ENCODE results near the gene SEPTIN14.
"Not testable (repeated sequence)": the region's sequence is repeated elsewhere in the genome, so short reads cannot be mapped to it uniquely, and the experiment has no call there.

Gene SEPTIN14

DNA sequence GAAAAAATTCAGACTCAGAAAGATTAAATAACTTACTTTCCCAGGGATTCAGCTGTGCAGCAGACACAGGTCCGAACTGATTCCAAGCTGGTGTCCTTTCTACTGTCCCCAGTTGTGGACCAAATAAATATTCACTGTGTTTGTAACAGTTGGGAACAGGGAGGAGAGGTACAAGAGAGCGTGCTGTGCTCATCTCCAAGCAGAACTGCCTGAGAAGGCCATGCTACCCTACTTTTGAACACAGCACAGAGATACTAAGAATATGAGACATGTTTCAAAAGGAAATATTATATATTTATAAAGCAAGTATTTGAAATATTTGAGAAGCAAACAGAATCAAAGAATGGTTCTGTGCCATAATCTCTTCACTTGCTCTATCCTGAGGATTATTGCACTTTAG is at the start of gene SEPTIN14:
SEPTIN14 (minus strand) TSS at position 101 of the 400 bp plus-strand sequence. CDS start 756 bp downstream, outside the sequence.
- not testable (repeated sequence) for DNase-seq (ENCODE audit: low spot score)

DNA sequence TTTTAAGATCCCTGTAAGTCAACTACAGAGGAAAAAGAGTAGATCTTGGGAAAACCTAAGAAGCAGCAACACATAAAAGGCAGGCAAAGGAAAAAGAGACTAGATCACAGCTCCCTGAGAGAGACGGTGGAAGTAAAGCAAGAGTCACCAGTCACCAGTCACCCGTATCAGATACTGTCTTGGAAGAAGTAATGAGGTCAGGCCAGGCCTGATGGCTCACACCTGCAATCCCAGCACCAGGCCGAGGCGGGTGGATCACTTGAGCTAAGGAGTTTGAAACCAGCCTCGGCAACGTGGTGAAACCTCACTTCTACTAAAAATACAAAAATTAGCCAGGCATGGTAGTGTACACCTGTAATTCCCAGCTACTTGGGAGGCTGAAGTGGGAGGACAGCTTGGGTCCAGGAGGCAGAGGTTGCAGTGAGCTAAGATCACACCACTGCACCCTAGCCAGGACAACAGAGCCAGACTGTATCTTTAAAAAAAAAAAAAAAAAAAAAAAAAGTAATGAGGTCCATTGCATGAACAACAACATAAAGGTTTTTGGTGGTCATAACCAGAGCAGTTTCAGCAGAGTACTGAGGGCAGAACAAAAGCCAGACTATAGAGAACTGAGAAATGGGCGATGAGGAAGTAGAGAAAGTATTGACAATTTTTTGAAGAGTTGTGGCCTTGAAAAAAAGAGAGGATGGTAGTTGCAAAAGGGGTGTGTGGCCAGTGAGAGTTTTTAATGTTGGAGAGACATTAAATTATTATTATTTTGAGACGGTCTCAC is 41.6 kb upstream of the SEPTIN14 start:
- no peak for DNase-seq (ENCODE audit: low spot score)

DNA sequence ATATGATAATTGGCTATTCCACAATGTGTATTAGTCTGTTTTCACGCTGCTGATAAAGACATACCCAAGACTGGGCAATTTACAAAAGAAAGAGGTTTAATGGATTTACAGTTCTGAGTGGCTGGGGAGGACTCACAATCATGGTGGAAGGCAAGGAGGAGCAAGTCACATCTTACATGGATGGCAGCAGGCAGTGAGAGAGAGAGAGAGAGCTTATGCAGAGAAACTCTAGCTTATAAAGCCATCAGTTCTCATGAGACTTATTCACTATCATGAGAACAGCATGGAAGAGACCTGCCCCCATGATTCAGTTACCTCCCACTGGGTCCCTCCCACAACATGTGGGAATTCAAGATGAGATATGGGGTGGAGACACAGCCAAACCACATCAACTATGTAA is 38.5 kb upstream of the SEPTIN14 start:
- not testable (repeated sequence) for DNase-seq (ENCODE audit: low spot score)

DNA sequence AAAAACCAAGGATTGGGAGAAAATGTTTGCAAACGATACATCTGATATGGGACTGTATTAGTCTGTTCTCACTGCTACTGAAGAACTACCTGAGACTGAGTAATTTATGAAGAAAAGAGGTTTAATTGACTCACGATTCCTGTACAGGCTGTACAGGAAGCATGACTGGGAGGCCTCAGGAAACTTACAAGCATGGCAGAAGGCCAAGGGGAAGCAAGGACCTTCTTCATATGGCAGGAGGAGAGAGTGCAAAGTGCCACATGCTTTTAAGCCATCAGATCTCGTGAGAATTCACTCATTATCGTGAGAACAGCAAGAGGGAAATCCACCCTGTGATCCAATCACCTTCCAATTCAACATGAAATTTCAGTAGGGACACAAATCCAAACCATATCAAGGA is 35.7 kb upstream of the SEPTIN14 start:
- DNase-seq (ENCODE audit: low spot score) = no peak

DNA sequence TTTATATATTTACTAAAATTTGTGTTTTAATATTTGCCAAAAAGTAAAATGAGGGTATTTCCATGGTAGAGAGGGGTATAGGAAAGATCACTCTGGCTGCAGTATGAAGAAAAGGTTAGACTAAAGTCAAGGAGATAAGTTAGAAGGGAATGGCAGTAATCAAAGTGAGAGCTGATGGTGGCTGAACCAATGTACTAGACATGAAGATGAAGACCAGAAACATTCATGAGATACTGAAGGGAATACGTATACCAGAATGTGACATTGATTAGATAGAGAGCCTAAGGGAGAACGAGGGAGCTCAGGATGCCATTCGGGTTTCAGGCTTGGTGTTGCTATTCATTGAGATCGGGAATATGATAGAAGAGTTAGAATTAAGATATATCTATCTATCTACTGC is 32.5 kb upstream of the SEPTIN14 start:
- no peak for DNase-seq (ENCODE audit: low spot score)

DNA sequence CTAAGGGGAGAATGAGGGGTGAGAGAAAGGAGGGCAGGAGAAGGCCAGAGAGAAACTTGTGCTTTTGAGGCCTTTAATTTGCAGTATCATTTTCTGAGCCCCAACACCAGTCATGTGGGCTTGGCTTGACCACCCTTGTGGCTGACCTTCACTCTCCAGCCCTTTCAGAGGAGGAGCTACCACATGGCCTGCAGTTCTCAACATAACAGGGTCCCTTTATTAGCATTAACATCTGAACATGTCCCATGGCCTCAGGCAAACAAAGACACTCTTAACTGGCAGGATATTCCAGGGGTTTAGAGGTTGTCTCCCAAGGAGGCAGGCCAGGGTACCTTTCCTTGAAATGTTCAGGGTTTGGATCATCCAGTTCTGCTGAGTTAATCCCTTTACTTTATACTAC is 31.4 kb upstream of the SEPTIN14 start:
- DNase-seq (ENCODE audit: low spot score) = no peak

DNA sequence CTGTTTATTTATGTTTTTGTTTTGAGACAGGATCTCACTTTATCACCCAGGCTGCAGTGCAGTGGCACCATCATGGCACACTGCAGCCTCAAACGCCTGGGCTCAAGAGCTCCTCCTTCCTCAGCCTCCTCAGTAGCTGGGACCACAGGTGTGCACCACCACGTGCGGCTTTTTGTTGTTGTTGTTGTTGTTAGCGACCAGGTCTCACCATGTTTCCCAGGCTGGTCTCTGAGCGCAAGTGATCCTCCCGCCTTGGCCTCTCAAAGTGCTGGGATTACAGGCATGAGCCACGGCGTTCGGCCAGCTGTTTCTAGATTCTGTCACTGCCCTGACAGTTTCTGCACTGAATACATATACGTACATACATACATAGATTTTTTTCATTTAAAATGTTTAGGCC is 25.8 kb upstream of the SEPTIN14 start:
- not testable (repeated sequence) for DNase-seq (ENCODE audit: low spot score)

DNA sequence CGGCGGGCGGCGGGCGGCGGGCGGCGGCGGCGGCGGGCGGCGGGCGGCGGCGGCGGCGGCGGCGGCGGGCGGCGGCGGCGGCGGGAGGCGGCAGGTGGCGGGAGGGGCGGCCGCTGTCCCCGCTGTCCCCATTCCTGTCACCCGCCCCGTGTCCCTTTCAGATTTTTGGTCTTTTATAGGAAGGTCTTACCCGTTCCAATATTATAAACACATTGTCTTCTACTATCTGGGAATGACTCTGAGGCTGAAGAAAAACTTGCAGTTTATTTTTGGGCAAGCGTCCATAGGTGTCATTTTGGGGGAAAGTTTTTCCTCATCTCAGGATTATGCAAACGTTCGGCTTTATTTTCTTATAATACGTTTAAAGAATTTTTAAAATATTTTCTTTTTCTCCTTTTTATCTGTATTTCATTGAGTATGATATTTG is 25.3 kb upstream of the SEPTIN14 start:
- peak; percentile 67 for DNase-seq (ENCODE audit: low spot score)

DNA sequence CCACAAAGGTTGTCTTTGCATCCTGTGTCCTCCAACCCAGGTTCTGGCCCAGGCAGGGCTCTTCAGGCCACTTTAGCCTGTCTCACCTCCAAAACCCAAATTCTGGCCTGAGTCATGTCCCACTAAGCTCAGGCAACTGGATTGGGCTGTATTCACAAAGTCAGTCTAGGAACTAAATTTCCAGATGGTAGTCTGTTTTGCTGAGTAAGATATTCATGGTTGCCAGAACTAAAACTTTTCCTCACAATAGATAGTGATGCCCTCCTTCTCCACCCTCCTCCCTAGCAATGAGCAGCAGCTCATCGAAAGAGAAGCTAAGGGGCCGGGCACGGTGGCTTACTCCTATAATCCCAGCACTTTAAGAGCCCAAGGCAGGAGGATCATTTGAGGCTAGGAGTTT is 21.8 kb upstream of the SEPTIN14 start:
- no peak for DNase-seq (ENCODE audit: low spot score)

DNA sequence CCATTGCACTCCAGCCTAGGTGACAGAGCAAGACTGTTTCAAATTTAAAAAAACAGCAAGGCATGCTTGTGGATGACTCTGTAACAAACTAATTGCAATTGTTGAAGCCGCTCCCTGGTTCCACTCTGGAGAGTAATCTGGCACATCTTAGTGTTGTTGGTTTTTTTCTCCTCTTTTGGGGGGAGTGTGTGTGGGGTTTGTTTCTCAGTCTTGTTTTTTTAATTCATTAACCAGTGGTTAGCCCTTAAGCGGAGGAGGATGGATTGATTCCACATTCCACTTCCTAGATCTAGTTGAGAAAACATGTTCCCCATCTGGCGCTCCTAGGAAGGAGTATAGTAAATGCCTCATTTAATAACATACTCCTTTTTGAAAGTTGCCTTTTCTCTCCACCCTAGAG is 16.1 kb upstream of the SEPTIN14 start:
- no peak for DNase-seq (ENCODE audit: low spot score)

DNA sequence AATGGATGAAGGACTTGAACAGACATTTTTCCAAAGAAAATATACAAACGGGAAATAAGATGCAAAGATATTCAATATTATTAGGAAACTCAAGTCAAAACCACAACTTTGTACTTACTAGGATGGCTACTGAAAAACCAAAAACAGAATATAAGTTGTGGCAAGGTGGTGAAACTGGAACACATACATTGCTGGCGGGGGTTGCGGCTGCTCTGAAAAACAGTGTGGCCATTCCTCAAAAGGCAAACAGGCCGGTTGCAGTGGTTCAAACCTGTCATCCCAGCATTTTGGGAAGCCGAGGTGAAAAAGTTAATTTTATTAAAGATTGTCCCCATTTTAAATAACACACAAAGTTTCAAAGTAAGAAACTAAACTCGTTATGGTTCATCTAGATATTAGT is 14.8 kb upstream of the SEPTIN14 start:
- DNase-seq (ENCODE audit: low spot score) = no peak

DNA sequence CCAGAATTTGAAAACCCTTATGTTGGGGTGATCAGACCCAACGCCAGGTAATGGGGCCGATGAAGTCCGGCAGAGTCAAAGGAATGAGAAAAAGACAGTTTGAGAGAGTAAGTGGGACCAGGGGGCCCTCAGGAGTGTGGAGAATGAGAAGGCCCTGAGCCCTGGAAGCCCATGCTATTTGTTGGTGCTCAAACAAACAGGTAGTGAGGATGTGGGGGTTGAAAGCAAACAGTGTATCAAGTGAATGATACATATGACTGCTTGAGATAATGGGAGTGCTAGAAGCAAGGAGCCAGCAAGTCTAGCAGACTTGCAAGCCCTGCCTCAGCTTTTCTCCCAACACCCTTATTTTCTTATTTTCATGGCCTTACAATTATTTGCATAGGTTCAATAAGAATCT is 11.2 kb upstream of the SEPTIN14 start:
- no peak for DNase-seq (ENCODE audit: low spot score)

DNA sequence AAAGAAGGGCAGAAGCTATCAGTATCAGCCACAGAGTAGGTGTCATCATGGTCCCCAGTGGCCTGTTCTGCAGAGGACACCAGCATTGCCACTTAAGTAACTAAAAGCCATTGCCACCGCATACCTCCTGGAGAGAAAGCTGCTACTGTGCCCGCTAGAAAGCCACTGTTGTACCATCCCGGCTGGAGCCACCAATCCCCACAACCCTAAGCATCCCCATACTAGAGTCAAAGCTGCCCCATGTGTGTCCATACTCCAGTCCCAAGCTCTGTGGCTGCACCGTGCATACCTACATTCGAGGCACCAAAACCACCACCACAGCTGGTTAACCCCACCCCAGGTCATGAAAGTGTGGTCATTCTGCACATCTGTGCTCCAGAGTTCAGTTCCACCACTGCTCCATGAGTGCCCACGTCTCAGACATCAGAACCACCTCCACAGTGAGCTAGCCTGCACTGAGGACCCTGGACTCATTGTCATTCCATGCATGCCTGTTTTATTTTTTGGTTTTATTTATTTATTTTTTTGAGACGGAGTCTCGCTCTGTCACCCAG is 9.5 kb upstream of the SEPTIN14 start:
- DNase-seq (ENCODE audit: low spot score) = no peak

DNA sequence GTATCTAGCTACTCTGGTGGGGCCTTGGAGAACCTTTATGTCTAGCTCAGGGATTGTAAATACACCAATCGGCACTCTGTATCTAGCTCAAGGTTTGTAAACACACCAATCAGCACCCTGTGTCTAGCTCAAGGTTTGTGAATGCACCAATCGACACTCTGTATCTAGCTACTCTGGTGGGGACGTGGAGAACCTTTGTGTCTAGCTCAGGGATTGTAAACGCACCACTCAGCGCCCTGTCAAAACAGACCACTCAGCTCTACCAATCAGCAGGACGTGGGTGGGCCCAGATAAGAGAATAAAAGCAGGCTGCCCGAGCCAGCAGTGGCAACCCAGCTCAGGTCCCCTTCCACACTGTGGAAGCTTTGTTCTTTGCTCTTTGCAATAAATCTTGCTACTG is 6.4 kb upstream of the SEPTIN14 start:
- DNase-seq (ENCODE audit: low spot score) = not testable (repeated sequence)

DNA sequence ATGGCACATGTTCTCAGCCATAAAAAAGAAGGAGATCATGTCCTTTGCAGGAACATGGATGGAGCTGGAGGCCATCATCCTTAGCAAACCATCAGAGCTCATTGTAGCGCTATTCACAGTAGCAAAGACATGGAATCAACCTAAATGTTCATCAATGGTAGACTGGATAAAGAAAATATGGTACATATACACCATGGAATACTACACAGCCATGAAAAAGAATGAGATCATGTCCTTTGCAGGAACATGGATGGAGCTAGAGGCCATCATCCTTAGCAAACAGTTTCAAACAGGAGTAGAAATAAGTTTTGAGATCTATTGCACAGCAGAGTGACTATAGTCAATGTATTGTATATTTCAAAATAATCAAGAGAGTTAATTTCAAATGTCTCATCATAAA is 17.4 kb downstream of the SEPTIN14 start:
- not testable (repeated sequence) for DNase-seq (ENCODE audit: low spot score)

DNA sequence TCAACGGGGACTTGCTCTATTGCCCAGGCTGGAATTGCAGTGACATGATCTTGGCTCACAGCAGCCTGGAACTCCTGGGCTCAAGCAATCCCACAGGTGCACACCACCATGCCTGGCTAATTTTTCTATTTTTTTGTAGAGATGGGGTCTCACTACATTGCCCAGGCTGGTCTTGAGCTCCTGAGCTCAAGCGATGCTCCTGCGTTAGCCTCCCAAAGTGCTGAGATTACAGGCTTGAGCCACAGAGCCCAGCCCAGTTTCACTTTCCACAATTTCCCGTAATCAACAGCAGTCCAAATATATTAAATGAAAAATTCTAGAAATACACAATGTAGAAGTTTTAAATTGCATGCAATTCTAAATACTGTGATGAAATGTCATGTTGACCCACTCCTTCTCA is 24.0 kb downstream of the SEPTIN14 start:
- no peak for DNase-seq (ENCODE audit: low spot score)

DNA sequence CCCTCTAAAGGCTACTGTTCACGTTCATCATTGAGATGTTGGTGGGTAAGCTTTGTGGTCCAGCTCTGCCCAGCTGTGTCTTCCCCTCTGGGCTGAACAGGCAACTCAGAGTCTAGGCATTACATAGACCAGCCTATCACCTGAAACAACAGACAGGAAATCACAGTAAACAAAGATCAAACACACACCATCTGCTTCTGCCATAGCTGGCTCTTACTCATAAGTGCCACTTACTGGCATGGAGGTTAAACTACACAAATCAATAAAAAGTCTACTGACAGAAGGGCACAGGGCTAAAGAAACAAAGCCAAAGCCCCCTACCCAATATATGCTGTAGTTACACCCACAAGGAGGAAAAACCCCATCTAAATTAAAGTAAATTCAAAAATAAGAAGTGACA is 35.0 kb downstream of the SEPTIN14 start:
- no peak for DNase-seq (ENCODE audit: low spot score)

DNA sequence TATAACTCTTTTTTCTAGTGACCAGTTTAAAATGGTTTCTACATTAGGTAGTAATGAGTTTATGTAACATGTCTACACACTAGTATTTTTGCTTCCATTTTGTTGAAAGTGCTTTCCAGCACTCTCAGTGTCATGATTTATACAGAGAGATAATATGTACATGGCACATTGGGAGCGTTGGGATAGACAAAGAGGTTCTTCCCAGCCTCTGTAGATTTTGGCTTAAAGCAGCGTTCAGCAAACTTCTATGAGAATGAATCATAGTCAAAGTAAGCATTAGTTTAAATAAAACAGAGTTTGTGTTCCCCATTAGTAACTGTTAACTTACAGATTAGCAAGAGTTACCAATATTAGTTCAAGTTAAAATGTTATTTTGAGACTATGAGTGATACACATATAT is 43.9 kb downstream of the SEPTIN14 start:
- DNase-seq (ENCODE audit: low spot score) = no peak

DNA sequence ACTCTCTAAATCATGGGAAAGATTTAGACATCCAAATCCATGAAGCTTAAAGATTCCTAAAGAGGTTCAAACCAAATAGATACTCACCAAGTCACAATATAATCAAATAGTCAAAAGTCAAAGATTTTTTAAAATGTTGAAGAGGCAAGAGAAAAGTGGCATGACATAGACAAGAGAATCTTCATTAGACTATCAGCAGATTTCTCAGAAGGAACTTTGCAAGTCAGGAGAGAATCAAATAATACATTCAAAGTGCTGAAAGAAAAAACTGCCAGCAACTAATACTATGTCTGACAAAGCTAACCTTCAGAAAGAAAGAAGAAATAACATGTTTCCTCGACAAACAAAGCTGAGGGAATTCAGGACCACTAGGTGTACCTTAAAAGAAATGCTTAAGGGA is 65.3 kb downstream of the SEPTIN14 start:
- DNase-seq (ENCODE audit: low spot score) = not testable (repeated sequence)

DNA sequence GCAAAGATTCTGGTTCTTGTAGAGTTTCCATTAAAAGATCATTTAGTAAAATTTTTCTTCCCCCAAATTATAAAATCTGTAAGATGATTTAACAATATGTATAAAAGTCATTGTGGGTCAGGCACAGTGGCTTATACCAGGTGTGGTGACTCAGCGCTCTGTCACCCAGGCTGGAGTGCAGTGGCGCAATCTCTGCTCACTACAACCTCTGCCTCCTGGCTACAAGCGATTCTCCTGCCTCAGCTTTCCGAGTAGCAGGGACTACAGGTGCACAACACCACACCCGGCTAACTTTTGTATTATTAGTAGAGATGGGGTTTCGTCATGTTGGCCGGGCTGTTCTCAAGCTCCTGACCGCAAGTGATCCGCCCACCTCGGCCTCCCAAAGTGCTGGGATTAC is 68.0 kb downstream of the SEPTIN14 start:
- no peak for DNase-seq (ENCODE audit: low spot score)

DNA sequence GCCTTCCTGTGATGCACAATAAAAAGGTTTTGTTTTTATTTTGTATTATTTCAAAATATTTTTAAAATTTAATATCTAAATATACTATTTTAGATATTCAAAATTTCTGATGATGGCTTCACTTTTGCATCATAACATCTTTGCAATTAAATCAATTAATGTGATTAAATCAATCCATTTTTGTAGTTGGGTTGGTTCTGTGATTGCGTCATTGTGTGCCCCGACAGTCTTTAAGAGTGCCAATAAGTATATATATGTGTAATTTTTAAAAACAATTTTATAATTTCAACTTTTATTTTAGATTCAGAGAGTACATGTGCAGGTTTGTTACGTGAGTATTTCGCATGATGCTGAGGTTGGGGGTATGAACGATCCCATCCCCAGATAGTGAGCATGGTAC is 70.5 kb downstream of the SEPTIN14 start:
- DNase-seq (ENCODE audit: low spot score) = no peak

DNA sequence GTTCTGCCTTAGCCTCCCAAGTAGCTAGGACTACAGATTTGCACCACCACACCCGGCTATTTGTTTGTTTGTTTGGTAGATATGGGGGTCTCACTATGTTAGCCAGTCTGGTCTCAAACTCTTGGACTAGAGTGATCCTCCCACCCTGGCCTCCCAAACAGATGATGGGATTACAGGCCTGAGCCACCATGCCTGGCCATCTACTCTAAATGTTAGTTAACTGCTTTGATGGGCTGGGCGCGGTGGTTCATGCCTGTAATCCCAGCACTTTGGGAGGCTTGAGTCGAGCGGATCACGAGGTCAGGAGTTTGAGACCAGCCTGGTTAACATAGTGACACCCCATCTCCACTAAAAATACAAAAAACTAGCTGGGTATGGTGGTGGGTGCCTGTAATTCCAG is 74.8 kb downstream of the SEPTIN14 start:
- DNase-seq (ENCODE audit: low spot score) = no peak

DNA sequence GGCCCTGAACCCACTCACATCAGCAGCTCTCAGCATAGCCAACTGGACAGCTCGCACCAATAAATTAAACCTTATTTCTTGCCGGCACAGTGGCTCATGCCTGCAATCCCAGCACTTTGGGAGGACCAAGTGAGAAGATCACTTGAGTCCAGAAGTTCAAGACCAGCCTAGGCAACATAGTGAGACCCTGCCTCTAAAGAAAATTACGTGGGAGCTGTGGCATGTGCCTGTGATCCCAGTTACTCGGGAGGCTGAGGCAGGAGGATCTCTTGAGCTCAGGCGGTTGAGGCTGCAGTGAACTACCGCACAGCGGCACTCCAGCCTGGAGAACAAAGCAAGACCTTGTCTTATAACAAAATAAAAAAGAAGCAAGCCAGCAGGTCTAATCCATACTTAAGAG is 75.7 kb downstream of the SEPTIN14 start:
- DNase-seq (ENCODE audit: low spot score) = no peak

DNA sequence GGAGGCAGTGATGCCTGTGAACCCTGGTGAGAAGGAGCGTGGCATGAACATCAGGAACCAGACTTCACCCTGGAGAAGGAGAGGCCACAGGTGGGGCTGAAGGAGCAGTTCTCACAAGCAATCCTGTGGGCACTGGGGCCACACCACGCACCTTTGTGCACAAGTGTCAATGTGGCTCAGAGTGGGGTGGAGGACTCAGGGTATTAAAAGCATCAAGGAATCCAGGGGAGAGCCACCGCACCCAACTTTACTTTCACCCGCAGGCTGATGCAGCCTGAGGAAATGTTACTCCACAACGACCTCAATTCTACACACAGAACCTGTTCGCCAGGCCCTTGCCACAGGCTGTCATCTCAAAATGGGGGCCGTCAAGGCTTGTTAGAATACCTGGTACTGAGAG is 77.1 kb downstream of the SEPTIN14 start:
- DNase-seq (ENCODE audit: low spot score) = not testable (repeated sequence)
